ENCODE measurements around the gene FKBP15.

DNA sequence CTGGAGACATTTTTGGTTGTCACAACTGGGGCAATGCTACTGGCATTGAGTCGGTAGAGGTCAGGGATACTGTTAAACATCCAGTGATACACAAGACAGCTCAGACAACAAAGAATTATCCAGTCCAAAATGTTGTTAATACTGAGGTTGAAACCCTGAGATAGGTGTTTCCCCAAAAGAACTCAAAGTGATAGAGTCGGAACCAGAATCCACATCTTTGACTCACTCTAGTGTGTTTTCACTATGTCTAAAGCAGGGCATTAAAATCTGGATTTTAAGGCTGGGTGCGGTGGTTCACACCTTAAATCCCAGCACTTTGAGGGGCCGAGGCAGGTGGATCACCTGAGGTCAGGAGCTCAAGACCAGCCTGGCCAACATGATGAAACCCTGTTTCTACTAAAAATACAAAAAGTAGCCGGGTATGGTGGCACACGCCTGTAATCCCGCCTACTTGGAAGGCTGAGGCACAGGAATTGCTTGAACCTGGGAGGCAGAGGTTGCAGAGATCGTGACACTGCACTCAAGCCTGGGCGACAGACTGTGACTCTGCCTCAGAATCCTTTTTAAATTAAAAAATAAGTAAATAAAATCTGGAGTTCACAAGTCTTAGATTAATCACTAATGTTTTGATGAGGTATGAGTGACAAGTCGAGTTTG lies 17.3 kb upstream of the FKBP15 start:
- TF ChIP-seq, protein P1, sequence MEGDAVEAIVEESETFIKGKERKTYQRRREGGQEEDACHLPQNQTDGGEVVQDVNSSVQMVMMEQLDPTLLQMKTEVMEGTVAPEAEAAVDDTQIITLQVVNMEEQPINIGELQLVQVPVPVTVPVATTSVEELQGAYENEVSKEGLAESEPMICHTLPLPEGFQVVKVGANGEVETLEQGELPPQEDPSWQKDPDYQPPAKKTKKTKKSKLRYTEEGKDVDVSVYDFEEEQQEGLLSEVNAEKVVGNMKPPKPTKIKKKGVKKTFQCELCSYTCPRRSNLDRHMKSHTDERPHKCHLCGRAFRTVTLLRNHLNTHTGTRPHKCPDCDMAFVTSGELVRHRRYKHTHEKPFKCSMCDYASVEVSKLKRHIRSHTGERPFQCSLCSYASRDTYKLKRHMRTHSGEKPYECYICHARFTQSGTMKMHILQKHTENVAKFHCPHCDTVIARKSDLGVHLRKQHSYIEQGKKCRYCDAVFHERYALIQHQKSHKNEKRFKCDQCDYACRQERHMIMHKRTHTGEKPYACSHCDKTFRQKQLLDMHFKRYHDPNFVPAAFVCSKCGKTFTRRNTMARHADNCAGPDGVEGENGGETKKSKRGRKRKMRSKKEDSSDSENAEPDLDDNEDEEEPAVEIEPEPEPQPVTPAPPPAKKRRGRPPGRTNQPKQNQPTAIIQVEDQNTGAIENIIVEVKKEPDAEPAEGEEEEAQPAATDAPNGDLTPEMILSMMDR (IDR thresholded peaks at IDR 0.05), result no peak
- no peak for TF ChIP-seq EP300 (IDR thresholded peaks at IDR 0.05)
